Measurements from ENCODE around the gene MYOCOS. TPM values are rescaled to one million over a fixed set of nuclear protein-coding genes. Genes with fewer than 3 reads are reported as not detected.

MYOCOS gene
- total and polyA plus RNA-seq, 2 donors (not counting 3 experiments of a cell fraction or from before 2014, with no cell fraction given): not detected

GRCh38 chr1:171653796-171654195, 31.8 kb downstream of the MYOCOS start:
- CTCF ChIA-PET: interaction anchor here (1.7 to 4.9 kb wide), 3 partner anchors 9 to 349 kb away, joined by 8 to 86 read pairs (median 16); no protein-coding TSS in a partner anchor
- Histone ChIP-seq H4K20me1 (replicated peaks; ENCODE audit: control insufficient read depth, extremely low read depth, insufficient read depth, low read length) (no peaks in the 10 kb centered on the region), H3K4me3 (replicated peaks in 1 of 3; ENCODE audit: insufficient read depth in 1 of 3, low read depth in 1 of 3, low read length in 3 of 3) (no peak overlapping the region), H2AFZ (ENCODE audit: low read depth, low read length) (no peak overlapping the region), H3K79me2 (ENCODE audit: control insufficient read depth, insufficient read depth, low read length) (no peaks in the 10 kb centered on the region), H3K36me3 (ENCODE audit: control insufficient read depth in 2 of 2, extremely low read depth in 1 of 2, insufficient read depth in 2 of 2, low read length in 2 of 2) (no peaks in the 10 kb centered on the region), H3K4me1 (ENCODE audit: control insufficient read depth, extremely low read depth, insufficient read depth, low read length) (peaks cover 17% of the 10 kb centered on the region), H3K27me3 (ENCODE audit: control insufficient read depth in 2 of 2, insufficient read depth in 2 of 2, low read length in 2 of 2) (peaks cover 0 to 6% of the 10 kb centered on the region in 2 experiments), H3K9me3 (replicated peaks; ENCODE audit: control insufficient read depth, insufficient read depth, low read length) (no peaks in the 10 kb centered on the region), H3K9me1 (replicated peaks; ENCODE audit: control insufficient read depth, extremely low read depth, insufficient read depth, low read length) (no peaks in the 10 kb centered on the region), H3K4me2 (ENCODE audit: insufficient read depth, low read length) (no peak overlapping the region), H3K9ac (replicated peaks; ENCODE audit: extremely low read depth, insufficient read depth, low read length) (no peak overlapping the region), H3K27ac (ENCODE audit: insufficient read depth, low read depth, low read length) (no peak overlapping the region)
- dilution Hi-C loops (cut with MboI; ENCODE audit: extremely low pct_ligation_motif_present, low sequenced_read_pairs): no loop called here
- no peak for FAIRE-seq
- intact Hi-C loops (cut with micrococcal nuclease): loop anchor here (2.0 kb wide), 3 partner anchors 147 to 329 kb away; partner anchors contain the start of gene DNM3
- POLR2A ChIA-PET: no interaction called here
- no peak for DNase-seq (ENCODE audit: low read depth, low spot score)
- TF ChIP-seq, protein P1, sequence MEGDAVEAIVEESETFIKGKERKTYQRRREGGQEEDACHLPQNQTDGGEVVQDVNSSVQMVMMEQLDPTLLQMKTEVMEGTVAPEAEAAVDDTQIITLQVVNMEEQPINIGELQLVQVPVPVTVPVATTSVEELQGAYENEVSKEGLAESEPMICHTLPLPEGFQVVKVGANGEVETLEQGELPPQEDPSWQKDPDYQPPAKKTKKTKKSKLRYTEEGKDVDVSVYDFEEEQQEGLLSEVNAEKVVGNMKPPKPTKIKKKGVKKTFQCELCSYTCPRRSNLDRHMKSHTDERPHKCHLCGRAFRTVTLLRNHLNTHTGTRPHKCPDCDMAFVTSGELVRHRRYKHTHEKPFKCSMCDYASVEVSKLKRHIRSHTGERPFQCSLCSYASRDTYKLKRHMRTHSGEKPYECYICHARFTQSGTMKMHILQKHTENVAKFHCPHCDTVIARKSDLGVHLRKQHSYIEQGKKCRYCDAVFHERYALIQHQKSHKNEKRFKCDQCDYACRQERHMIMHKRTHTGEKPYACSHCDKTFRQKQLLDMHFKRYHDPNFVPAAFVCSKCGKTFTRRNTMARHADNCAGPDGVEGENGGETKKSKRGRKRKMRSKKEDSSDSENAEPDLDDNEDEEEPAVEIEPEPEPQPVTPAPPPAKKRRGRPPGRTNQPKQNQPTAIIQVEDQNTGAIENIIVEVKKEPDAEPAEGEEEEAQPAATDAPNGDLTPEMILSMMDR (IDR thresholded peaks at IDR 0.05; ENCODE audit: extremely low read depth in 1 of 2, insufficient read depth in 1 of 2, low read depth in 1 of 2, low read length in 2 of 2): no peak
- no peak for TF ChIP-seq GATA2 (IDR thresholded peaks at IDR 0.05; ENCODE audit: insufficient read depth, insufficient read length, low read depth, low read length)
- TF ChIP-seq EZH2 (IDR thresholded peaks at IDR 0.05; ENCODE audit: borderline replicate concordance, low read depth, low read length, severe bottlenecking): no peak
- no peak for TF ChIP-seq POLR2A (IDR thresholded peaks at IDR 0.05; ENCODE audit: low read depth, low read length)
- TF ChIP-seq MYC (IDR thresholded peaks at IDR 0.05; ENCODE audit: low read depth, low read length): no peak
- no peak for TF ChIP-seq FOS (IDR thresholded peaks at IDR 0.05; ENCODE audit: borderline replicate concordance, insufficient read depth, low read length)
- TF ChIP-seq JUN (IDR thresholded peaks at IDR 0.05; ENCODE audit: borderline replicate concordance, insufficient read depth, insufficient read length, low read depth): no peak
- no peak for TF ChIP-seq POLR2AphosphoS5 (IDR thresholded peaks at IDR 0.05; ENCODE audit: insufficient read depth, low read depth, low read length)
- no peak for TF ChIP-seq MAX (IDR thresholded peaks at IDR 0.05; ENCODE audit: insufficient read depth, insufficient read length)
- BruUV-seq (replicated peaks): no TSS peak
